Activated B cell treated with CpG ODN at 0.5 μM for 24 hours (primary cell): ENCODE measurements around the gene PTPN7. TPM values are rescaled to one million over a fixed set of nuclear protein-coding genes. Genes with fewer than 3 reads are reported as not detected.
A peak's percentile ranks its signal among the peaks of the same experiment; 100 is the strongest.
"Not testable (repeated sequence)": the region's sequence is repeated elsewhere in the genome, so short reads cannot be mapped to it uniquely, and the experiment has no call there.

Experiments
- ATAC-seq: fragments of 200-7000 bp; cut with Tn5 transposase; one replicate; pipeline ENCODE4 v1.10.0; 2021; ENCODE audit warnings: low read depth, mild to moderate bottlenecking, moderate library complexity
- CTCF ChIA-PET: fragments of 350-600 bp; sonication (Branson Sonifier 250); formaldehyde crosslinking; loops from one replicate; lab custom pipeline; 2021; ENCODE audit warnings: antibody characterized with exemption; lab: Charles Lee
- POLR2A ChIA-PET: fragments of 350-600 bp; sonication (Branson Sonifier 250); formaldehyde crosslinking; loops from one replicate; lab custom pipeline; 2021; ENCODE audit warnings: antibody characterized with exemption; lab: Charles Lee
- DNase-seq: peaks from one replicate; pipeline ENCODE4 v3.0.0; 2022
- H3K27ac Mint-ChIP-seq: one replicate; pipeline ENCODE4 v1.8.0; 2020; ENCODE audit warnings: mixed read lengths
- H3K27me3 Mint-ChIP-seq: one replicate; pipeline ENCODE4 v1.8.0; 2021; ENCODE audit warnings: mixed read lengths
- H3K36me3 Mint-ChIP-seq: one replicate; pipeline ENCODE4 v1.8.0; 2021; ENCODE audit warnings: low read depth, mixed read lengths
- H3K4me1 Mint-ChIP-seq: one replicate; pipeline ENCODE4 v1.8.0; 2021; ENCODE audit warnings: mixed read lengths
- H3K4me3 Mint-ChIP-seq: one replicate; pipeline ENCODE4 v1.8.0; 2020; ENCODE audit warnings: mild to moderate bottlenecking, mixed read lengths
- H3K9me3 Mint-ChIP-seq: one replicate; pipeline ENCODE4 v1.8.0; 2020; ENCODE audit warnings: mixed read lengths
- CTCF ChIP-seq: fragments of 200-600 bp; IDR thresholded peaks from one replicate; pipeline ENCODE4 v1.8.0; 2022; ENCODE audit warnings: antibody characterized with exemption, mild to moderate bottlenecking
- intact Hi-C: fragments of 100-400 bp; cut with micrococcal nuclease; formaldehyde crosslinking; loops from one replicate; pipeline ENCODE4 v1.15.1; 2024
- total RNA-seq: library from RNA; stranded (reverse); gene quantifications from 2 replicates; pipeline ENCODE4 v1.2.3, GENCODE V29; 2022

PTPN7 gene
- total RNA-seq, 1 donor from 2014 or later, result 31.0 TPM

- ChIA-PET CTCF (interaction anchor here (0.6 to 2.8 kb wide), 7 partner anchors 8 to 535 kb away, joined by 3 to 17 read pairs (median 5); partner anchors contain the start of gene PTPN7), POLR2A (interaction anchor here (1.5 kb wide), 1 partner anchor 25 kb away, joined by 3 read pairs; the partner anchor contains the start of gene PTPN7)
- H3K9me3 Mint-ChIP-seq, result no peaks in the 10 kb centered on the region
- ATAC-seq (peak; percentile 65), DNase-seq (peak; percentile 55)
- H3K4me1 Mint-ChIP-seq, result peaks cover 3% of the 10 kb centered on the region
- no peak overlapping the region for H3K27ac Mint-ChIP-seq
- no peak for TF ChIP-seq CTCF
- no peaks in the 10 kb centered on the region for H3K36me3 Mint-ChIP-seq
- H3K4me3 Mint-ChIP-seq, result no peak overlapping the region
- intact Hi-C loops, result loop anchor here (2.0 kb wide), 1 partner anchor 20 kb away; no protein-coding TSS in a partner anchor
- peaks cover 32% of the 10 kb centered on the region for H3K27me3 Mint-ChIP-seq
These were observed 24.5 kb upstream of the PTPN7 start for GRCh38 chr1:202184750-202185460.

- no peak for DNase-seq
- Mint-ChIP-seq H3K4me1 (peaks cover 4% of the 10 kb centered on the region), H3K27me3 (peaks cover 25% of the 10 kb centered on the region), H3K27ac (no peak overlapping the region), H3K9me3 (no peaks in the 10 kb centered on the region), H3K4me3 (no peak overlapping the region), H3K36me3 (no peaks in the 10 kb centered on the region)
- ChIA-PET CTCF (interaction anchor here (2.8 kb wide), 1 partner anchor 134 kb away, joined by 17 read pairs; no protein-coding TSS in a partner anchor), POLR2A (no interaction called here)
- intact Hi-C loops, result no loop called here
- no peak for ATAC-seq
- no peak for TF ChIP-seq CTCF
These were observed 21.9 kb upstream of the PTPN7 start for GRCh38 chr1:202182040-202182877.

- ChIA-PET POLR2A (no interaction called here), CTCF (interaction anchor here (1.2 kb wide), 1 partner anchor 11 kb away, joined by 6 read pairs; no protein-coding TSS in a partner anchor)
- Mint-ChIP-seq H3K27ac (no peak overlapping the region), H3K27me3 (peaks cover 21% of the 10 kb centered on the region), H3K36me3 (no peaks in the 10 kb centered on the region), H3K4me3 (no peak overlapping the region), H3K4me1 (peaks cover 4% of the 10 kb centered on the region), H3K9me3 (no peaks in the 10 kb centered on the region)
- ATAC-seq (no peak), DNase-seq (no peak)
- TF ChIP-seq CTCF, result no peak
- intact Hi-C loops, result no loop called here
These were observed 21.2 kb upstream of the PTPN7 start for GRCh38 chr1:202181586-202181985.

GRCh38 chr1:202180751-202181139 lies 20.3 kb upstream of the PTPN7 start:
- ChIA-PET CTCF (interaction anchor here (1.2 to 1.5 kb wide), 2 partner anchors 9 to 12 kb away, joined by 4 to 6 read pairs; no protein-coding TSS in a partner anchor), POLR2A (interaction anchor here (0.6 kb wide), 1 partner anchor 21 kb away, joined by 3 read pairs; the partner anchor contains the start of gene PTPN7)
- not testable (repeated sequence) for H3K27ac Mint-ChIP-seq

GRCh38 chr1:202179828-202180750 lies 19.7 kb upstream of the PTPN7 start:
- H3K27ac Mint-ChIP-seq, result no peak overlapping the region
- DNase-seq, result no peak
- H3K4me1 Mint-ChIP-seq, result peaks cover 4% of the 10 kb centered on the region
- no peaks in the 10 kb centered on the region for H3K36me3 Mint-ChIP-seq
- intact Hi-C loops, result no loop called here
- ChIA-PET POLR2A (interaction anchor here (0.6 kb wide), 1 partner anchor 20 kb away, joined by 3 read pairs; the partner anchor contains the start of gene PTPN7), CTCF (interaction anchor here (1.2 to 1.5 kb wide), 2 partner anchors 10 to 13 kb away, joined by 4 to 6 read pairs; no protein-coding TSS in a partner anchor)
- no peak for TF ChIP-seq CTCF
- no peak for ATAC-seq
- no peak overlapping the region for H3K4me3 Mint-ChIP-seq
- H3K9me3 Mint-ChIP-seq, result no peaks in the 10 kb centered on the region
- H3K27me3 Mint-ChIP-seq, result peaks cover 16% of the 10 kb centered on the region

More at GRCh38 chr1:202180751-202181139, 20.3 kb upstream of the PTPN7 start:
- H3K4me1 Mint-ChIP-seq, H3K9me3 Mint-ChIP-seq, ATAC-seq, H3K36me3 Mint-ChIP-seq, H3K4me3 Mint-ChIP-seq, DNase-seq, intact Hi-C loops: not testable (repeated sequence)
- peaks cover 21% of the 10 kb centered on the region for H3K27me3 Mint-ChIP-seq
